ENCODE data around the gene TMEM237.
"Not testable (repeated sequence)": the region's sequence is repeated elsewhere in the genome, so short reads cannot be mapped to it uniquely, and the experiment has no call there.

Gene TMEM237, protein sequence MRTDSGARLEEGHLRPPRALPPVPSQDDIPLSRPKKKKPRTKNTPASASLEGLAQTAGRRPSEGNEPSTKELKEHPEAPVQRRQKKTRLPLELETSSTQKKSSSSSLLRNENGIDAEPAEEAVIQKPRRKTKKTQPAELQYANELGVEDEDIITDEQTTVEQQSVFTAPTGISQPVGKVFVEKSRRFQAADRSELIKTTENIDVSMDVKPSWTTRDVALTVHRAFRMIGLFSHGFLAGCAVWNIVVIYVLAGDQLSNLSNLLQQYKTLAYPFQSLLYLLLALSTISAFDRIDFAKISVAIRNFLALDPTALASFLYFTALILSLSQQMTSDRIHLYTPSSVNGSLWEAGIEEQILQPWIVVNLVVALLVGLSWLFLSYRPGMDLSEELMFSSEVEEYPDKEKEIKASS

DNA sequence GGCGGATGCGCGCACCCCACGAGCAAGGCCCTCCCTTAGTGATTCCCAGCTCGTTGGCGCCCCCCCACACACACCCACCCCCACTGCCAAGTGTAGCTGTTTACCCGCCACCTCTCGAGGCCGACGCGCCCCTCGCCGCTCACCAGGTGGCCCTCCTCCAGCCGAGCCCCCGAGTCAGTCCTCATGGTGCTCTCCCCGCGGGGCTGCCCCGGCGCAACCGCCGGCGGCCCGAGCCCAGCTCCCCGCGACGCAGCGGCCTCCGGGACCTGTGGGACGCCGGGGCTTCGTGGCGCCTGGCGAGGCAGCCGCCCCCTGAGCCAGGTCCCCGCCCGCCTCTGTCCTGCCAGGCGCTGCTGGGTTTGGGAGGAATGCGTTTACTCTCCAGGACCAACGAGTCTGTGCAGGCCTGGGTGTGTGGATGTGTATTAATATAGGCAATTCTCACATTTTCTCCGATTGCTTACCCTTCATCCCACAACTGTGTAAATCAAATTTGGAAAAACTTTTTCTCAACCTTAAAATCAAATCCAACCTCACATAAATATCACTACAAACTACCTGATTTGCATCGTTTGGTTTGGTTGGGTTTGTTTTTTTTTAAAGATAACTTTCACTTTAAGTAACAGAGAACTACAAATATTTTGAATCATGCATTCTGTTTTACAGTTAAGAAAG is at the start of gene TMEM237:
Gene TMEM237 (minus strand): TSS at position 288 of the 675 bp plus-strand sequence. CDS start 103 bp downstream, at position 185.
- no peak for DNase-seq

DNA sequence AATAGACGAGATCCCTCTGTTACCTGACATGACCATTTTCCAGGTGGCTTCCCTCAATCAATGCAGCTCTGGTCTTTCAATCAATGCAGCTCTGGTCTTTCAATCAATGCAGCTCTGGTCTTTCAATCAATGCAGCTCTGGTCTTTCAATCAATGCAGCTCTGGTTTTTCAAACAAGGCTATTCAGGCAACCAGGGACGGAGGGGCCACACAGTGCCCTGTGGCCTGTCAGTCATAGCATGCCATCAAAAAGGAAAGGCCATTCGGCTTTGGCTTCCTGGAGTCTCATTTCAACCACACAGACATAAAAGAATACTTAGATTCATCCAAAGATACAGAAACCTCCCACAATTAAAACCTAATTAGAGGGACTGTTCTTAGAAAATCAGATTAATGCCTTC is 41.9 kb upstream of the TMEM237 start:
- no peak for DNase-seq

DNA sequence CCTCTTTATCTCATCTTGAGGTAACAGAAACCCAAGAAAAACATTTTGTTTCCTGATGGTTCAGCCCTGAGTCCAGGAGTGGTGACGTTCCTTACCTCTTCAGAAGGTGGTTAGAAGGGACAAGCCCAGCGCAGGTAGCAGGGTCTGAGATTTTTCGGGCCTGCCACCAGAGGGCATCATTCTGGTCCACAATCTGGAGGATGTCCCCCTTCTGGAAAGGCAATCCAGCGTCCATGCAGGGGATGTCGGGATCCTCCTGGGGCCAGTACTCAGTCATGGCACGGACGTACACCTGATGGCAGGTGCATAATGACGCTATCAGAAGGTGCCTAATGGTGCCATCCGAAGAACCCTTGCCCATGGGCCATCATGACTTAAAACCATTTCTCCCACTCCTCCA is 37.4 kb upstream of the TMEM237 start:
- DNase-seq = no peak

DNA sequence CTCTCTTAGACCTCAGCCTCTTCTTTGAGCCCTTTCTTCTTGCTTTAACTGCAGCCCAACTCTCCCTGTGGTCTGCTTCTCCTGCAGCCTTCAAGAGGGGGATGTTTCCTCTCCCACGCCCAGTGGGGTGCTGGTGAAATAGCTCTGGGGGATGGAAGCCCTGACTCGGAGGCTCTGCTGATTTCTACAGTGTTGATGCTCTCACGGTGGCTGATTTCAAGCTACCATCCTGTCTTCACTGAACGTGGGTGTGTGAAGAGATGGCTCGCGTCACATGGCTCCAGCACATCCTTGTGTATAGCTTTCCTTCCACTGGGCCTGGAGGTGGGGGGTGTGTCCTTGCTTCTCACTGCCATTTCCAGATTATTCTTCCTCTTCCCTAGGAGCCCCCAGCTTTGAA is 35.1 kb upstream of the TMEM237 start:
- no peak for DNase-seq

DNA sequence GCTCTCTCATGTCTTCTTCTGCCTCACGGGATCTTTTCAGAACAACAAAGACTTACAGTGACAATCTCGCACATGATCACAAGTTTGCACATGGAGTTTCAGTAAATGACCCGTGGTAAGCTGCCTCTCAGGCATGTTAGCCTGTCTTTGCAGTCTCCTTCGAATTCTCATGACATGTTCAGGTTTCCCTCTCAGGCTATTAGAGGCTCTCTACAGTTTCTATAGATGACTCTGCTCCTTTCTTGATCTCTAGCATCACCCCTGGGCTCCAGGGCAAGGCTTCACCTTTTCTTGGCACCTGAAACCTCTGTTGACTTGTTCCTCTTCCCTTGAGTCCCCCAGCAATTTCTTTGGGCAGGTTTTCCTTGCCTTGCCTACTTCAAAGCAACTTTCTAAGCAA is 32.2 kb upstream of the TMEM237 start:
- DNase-seq = no peak

DNA sequence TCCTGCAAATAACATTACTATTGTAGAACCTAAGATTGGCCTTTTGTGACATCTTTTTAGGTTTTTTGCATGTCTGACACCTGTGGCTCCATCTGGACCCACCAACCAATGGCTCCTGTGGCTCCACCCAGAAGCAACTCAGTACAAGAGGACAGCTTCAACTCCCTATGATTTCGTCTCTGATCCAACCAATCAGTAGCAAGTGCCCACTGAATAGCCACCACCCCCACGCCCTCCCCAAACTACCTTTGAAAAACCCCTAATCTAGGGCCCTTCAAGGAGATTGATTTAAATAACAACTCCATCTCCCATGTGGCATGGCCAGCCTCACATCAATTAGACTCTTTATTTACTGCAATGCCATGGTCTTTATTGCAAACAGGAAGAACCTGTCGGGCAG is 31.5 kb upstream of the TMEM237 start:
- no peak for DNase-seq

DNA sequence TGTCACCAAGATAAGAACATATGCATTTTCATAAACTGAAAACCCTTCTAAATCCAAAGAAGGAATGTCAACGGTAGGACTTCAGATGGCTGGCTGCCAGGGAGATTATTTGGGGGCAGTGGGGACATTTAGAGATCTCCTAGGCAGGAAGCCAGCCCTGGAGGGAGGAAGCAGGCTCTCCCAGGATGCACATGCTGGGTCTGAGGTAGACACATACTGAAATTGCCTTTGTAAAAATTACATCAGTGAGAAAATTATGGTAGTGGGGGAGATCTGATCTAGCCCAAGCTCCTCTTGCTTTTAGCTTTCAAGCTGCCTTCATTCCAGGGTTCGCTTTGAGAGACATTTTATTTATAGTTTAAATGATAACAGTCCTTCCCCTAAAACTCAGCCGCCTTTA is 31.0 kb upstream of the TMEM237 start:
- no peak for DNase-seq

DNA sequence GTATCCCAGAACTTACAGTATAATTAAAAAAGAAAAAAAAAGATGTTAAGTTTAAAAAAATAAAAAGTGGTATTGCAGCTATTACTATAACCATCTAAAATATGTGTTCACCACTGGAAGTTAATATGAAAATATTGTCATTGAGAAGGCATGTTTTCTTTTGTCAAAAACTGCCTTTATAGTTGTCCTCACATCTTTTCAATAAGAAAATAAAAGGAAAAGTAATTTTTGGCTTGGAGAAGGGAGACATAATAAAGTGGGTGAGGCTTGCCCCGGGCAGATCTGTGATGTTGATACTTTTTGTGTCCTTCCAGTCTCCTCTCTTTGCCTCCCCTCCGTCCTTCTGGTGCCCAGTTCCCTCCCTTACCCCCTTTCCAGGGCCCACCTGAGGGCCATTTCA is 30.2 kb upstream of the TMEM237 start:
- DNase-seq = no peak

DNA sequence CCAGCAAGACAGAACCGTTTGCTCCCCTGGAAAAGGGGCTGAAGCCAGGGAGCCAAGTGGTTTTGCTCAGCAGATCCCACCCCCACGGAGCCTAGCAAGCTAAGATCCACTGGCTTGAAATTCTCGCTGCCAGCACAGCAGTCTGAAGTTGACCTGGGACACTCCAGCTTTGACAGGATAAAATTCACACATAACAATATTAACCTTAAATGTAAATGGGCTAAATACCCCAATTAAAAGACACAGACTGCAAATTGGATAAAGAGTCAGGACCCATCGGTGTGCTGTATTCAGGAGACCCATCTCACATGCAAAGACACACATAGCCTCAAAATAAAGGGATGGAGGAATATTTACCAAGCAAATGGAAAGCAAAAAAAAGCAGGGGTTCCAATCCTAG is 27.9 kb upstream of the TMEM237 start:
- DNase-seq = not testable (repeated sequence)

DNA sequence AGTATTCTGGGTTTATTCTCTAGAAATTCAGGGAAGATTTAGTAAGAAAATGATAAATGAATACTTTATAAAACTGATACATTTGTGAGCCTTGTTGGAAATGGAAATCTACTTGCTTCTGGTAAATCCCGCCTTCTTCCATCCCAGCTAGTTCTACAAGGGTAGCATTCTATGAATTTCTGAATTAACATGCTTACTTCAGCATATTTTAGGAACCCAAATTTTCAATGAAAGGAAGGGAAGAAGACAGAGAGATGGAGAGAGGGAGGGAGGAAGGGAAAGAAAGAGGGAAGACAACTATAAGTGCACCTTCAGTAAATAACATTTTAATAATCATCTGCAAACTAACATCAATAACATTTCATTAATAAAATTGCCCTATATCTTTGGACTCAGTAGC is 26.6 kb upstream of the TMEM237 start:
- no peak for DNase-seq

DNA sequence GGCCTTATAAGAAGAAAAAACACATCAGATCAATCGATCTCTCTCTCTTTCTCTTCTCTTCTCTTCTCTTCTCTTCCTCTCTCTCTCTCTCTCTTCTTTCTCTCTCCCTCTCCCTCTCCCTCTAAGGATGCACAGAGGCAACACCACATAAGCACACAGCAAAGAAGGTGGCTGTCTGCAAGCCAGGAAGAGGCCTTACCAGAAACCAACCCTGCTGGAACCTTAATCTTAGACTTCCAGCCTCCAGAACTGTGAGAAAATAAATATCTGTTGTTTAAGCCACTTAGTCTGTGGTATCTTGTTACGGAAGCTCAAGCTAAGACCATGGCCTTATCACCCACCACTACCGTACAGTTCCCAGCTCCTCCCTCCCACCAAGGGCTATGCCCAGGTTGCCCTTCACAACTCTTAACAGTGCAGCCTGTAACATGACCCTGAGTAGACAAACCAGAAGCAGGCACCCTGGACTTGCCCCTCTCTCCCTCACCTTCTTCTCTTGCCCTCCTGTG is 25.2 kb upstream of the TMEM237 start:
- no peak for DNase-seq

DNA sequence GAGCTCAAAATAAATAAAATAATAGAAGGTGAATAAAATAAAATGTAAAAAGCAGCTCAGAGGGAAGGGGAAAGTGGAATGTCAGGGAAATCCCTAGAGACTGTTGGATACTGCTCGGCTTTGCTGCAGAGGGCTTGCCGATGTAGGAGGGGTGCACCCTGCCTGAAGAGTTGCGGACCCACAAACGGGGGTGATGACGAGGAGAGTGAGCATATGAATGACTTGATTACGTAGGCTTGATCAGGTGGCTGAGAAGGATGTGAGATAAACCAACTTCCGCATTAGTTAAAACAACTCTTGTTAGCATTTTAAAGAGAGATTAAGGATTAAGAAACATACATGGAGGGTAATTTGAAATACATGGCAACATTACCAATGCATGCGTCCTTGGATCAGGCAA is 21.0 kb upstream of the TMEM237 start:
- no peak for DNase-seq

DNA sequence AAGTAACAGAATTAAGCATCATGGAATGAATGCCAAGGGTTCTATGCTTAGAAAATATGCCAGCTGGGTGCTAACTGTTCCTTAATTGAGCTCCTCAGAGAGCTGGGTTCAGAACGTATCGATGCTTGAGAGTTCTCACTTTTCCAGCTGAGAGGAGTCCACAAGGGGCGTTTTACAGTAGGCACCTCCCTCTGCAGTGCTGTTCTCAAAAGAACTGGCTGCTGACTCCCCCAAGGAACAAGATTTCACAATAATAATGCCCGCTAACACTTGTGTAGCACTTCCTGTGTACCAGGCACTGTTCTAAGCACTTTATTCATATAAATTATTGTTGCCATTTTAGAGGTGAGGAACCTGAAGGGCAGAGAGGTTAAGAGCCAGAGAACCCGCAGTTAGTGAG is 18.1 kb upstream of the TMEM237 start:
- DNase-seq = no peak

DNA sequence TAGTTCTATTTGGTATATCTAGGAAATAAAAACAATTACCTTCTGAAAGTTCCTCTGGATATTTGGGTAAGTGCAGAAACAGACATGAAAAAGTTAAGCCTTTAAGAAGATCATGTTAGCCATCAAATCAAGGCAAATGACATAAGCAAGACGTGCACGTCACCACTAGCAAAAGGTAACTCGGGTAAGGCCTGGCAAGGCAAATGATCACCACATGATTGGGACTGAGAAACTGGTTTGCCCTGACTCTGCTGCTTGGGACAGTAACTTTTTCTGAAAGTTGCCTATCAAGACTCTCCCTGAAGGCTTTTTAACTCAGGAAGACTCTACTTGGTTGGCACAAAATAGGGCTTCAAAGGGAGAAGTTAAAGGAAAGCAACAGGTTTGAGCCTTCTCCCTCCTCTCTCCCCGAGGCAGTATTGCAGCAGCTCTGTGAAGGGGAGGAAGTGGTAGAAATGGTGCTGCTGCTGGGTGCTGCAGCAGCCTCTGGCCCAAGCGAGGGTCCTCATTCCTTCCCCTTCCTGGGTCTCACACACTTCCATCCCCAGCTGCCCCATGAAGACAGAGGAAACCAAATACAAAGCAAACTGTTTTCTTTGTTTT is 17.1 kb upstream of the TMEM237 start:
- no peak for DNase-seq

DNA sequence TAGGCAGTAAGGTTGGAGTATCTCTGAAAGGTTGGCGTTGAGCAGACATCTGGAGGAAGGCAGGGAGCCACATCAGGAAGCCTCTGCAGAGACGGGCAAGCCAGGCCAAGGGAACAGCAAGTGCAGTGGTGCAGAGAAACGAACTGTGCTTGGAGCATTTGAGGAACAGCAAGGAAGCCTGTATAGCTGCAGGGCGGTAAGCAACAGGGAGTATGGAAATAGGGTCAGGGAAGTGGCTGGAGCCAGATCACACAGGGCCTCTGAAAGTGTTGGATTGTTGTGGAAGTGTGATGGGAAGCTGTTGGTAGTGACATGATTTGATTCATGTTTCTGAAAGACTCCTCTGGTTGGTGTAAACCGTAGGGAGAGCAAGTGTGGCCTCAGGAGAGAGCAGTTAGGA is 13.4 kb upstream of the TMEM237 start:
- no peak for DNase-seq

DNA sequence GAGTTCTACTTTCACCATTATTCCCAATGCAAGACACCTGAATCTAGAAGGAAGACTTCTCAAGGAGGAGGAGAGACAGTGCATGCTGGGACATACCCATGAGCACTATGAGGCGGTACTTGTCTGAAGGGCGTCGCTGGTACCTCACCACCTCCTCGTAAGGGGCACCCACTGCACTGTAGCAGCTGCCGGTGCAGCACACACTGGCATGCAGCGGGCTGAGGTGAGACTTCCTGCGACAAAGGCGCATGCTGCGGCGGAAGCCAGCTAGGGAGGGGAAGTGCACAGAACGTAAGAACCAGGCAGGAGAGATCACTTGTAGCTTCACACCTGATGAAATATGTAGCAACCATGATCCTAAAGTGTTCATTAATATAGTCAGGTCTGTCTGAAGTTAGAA is 12.8 kb upstream of the TMEM237 start:
- DNase-seq = no peak

DNA sequence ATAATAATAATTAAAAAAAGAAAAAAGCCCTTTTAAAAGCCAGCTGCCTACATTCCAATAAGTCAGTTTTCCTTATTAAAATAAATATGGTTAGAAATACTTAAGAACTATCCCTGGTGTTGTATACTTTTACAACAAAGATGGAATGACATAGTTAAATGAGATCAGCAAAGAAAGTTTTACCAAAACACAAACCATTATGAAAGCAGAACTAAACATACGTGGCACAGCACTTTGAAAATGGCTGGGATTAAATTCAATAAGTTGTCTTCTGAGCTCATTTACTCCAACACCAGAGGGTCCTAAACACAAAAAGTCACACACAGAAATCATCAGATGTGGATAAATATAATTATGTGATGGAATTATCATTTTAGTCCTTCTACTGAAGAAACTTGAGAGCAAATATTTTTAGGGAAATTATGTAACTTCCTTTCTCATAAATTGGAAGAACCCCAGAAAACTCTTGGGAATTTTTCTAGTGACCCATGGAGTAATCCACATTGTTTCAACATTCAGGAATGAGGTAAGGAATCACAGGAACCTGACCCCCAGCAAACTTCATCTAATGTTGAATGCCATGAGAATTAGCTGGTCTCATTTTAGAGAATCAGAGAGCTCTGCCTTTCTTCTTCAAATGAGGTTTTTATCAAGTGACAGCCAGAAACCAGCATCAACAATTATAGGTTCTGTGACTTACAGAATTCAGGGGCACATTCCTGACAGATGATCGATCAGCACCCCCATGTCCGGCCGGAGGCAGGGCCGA is 11.5 kb upstream of the TMEM237 start:
- no peak for DNase-seq

DNA sequence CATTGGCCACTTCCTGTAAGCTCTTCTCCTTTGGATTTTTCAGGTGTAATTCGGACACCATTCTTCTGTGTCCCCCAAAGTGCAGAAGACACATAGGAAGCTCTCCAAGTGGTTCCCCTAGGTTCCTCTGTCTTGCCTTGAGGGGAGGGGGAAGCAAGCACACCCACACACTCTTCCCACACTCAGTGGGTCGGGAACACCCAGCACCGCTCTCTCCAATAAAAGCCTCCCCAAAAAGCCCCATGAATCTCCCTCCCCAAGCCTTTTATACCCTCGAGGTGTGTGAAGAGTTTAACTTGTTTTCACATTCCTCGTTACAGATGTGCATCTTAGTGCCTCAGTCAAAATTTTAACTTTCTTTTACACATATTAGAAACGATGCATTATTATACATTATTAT is 9.9 kb upstream of the TMEM237 start:
- DNase-seq = no peak

DNA sequence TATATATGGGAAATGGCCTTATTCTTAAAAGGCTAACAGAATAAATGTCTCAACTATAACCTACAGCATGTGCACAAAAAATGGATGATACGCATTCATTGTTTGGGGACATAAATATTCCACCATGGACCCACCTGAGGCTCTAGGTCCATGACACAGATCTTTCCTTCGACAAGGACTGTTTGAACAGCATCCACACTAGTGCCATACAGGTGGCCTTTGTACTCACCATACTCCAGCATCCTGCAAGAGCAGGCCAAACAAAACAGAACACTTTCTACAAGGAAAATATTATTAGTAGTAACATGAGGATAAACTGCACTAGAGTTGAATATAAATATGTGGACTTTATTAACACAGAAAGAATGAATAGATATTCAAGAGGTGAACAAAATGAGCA is 6.1 kb upstream of the TMEM237 start:
- no peak for DNase-seq

DNA sequence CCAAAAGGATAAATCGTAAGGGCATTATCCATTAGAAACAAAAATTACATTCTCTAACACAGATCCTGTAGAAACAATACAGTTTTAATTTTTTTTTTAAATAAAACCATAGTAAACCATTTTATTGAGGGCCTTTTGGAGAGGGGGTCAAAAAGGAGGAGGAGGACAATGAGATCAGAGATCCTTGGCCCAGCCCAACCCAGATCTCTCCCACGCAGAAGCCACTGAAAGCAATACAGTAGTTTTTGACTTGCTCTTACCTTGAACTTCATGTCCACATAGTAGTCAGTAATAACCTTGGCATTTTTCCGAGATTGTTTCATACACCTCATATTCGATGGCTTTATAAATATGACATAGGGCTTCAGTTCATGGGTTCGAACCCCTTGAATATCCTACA is 4.1 kb upstream of the TMEM237 start:
- no peak for DNase-seq

DNA sequence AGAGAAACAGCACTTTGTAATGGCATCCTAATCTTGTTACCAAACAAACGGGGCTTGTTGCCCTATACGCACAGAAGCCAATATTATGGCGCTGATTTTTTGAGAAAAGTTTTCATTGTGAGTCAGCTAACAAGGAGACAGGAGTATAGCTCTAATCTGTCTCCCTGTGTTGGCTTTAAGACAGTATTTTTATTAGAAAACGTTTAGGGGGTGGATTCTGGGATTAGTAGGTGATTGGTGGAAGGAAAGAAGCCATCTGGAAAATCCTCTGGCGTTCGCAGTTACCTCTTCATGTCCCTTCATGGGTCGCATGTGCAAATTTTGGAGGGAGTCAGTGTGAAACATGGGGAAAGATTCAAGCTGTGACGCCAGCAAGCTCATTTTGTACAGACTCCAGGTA is 698 bp upstream of the TMEM237 start:
- DNase-seq = no peak

DNA sequence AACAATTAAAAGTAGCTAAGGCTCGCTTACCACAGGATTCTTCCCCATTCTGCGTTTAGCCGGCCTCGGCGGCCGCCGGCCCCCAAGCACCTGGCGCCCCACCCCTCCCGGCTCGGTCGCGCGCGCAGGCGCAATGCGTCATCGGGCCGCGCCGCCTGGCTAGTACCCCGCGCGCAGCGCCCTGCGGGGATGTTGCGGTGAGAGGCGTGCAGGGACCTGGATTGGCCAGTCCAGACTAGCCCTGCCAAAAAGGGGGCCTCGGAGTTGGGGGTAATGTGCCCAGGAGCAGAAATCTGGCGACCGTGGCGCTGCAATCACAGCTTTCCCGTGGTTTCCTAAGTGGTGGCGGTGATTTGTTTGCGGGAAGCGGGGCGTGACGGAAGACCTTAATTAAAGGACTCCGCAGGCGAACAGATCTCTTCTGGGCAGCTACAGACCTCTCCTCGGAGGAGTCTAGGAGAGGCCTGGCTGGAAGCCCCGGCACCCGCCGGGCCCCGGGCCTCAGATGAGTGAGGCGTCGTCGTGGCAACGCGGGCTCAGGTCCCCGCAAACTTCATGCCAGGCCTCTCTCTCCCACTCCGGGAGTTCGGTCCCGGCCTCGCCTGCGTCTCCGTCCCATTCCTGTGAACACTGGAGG is 606 bp downstream of the TMEM237 start:
- DNase-seq = no peak

DNA sequence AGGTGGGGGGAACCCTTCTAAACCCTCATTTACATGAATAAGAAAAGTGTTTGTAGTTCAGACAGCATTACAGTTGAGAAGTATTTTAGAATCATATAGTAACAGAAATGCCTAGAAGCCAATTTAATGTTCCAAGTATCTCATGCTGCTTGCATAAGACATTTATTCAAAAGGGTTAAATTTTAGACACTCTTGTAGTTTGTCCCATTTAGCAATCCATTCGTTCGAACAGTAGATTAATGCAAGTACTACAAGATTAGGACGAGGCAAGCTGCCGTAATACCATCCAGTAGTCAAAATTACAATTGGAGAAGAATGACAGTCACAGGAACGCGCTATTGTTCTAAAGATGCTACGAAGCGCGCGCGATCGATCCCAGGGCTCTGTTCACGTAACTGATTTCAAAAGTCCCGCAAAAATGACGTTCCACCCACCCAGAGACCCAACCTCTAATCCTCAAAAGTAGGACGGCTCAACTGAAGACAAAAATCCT is 1.2 kb downstream of the TMEM237 start:
- no peak for DNase-seq

Measured in cortex of kidney (tissue), 1 donor.